Measurements from ENCODE around the gene SH3BP5. TPM values are rescaled to one million over a fixed set of nuclear protein-coding genes. Genes with fewer than 3 reads are reported as not detected.
"Not testable (repeated sequence)": the region's sequence is repeated elsewhere in the genome, so short reads cannot be mapped to it uniquely, and the experiment has no call there.

Gene SH3BP5, protein sequence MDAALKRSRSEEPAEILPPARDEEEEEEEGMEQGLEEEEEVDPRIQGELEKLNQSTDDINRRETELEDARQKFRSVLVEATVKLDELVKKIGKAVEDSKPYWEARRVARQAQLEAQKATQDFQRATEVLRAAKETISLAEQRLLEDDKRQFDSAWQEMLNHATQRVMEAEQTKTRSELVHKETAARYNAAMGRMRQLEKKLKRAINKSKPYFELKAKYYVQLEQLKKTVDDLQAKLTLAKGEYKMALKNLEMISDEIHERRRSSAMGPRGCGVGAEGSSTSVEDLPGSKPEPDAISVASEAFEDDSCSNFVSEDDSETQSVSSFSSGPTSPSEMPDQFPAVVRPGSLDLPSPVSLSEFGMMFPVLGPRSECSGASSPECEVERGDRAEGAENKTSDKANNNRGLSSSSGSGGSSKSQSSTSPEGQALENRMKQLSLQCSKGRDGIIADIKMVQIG
- 5.2 and 5.6 TPM in 2 replicates for total RNA-seq (2014; rRNA removed; shearing (Covaris generic))
- polyA plus RNA-seq (2014; cell fraction: nucleus; rRNA removed): 5.8 and 10.6 TPM in 2 replicates

DNA sequence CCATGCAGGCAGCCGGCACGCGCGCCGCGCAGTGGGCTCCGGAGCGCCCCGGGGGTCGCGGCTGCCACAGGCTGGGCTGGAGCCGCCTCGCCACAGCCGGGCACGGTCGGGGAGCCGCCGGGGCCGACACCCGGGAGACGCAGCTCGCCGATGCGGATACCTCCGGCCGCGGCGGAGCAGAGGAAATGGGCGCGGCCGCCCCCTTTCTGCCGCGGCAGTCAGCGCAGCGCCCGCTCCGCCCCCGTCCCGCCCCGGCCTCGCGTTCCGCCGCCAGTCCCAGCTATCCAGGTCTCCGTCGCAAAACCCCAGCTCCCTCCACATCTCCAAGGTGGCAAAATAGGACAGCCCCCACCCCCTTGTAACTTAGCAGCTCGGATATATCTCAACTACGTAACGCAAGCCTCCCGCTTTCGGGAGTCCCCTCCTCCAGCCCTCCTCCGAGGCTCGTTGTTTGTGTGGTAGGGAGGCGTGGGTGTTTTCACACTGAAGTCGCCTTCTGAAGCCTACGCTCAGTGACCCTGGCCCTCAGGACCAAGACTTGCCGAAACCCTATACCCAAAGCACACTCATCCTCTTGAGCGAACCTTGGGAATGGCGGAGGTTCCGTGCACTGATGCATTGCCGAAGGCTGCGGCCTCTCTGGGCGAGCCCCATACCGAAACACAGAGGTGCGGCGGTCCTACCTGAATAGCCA is at the start of gene SH3BP5:
Gene SH3BP5 (minus strand): TSS at position 182 of the 694 bp plus-strand sequence. CDS start 178 bp downstream, at position 4.
- DNase-seq (ENCODE audit: extremely low read depth, low read depth): peak; percentile 44

DNA sequence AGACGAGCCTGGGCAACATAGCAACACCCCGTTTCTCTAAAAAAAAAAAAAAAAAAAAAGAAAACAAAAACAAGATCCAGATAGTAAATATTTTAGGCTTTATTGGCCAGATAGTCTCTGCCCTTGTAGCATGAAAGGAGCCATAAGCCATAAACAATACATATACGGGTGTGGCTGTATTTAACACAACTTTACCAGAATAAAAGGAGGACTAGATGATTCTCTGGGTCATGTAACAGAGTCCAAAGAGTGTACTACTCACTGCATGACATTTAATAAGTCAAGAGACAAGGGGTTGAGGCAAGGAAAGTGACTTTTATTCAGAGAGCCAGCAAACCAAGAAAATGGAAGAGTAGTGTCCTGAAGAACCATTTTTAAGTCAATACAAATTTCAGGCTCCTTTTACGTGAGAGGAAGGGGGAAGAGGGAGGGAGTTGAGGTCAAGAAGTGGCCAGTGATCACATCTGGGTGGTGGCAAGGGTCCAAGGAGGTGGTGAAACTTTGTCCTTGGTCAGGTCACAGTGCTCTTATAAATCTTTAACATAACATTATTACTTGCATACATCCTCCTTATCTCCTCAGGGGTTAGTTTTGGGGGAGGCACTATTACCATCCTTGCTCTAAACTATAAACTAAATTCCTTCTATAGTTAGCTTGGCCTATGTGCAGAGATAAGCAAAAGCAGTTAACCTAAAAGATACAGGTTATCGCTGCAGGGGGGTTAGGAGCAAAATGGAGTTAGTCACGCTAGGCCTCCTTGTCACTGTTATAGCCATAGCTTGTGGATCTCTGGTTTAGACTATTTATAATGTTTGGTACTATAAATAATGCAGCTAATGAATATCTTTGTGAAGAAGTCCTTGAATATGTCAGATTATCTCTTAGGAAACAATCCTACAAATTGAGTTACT is 48.8 kb upstream of the SH3BP5 start:
- DNase-seq (ENCODE audit: extremely low read depth, low read depth): no peak

DNA sequence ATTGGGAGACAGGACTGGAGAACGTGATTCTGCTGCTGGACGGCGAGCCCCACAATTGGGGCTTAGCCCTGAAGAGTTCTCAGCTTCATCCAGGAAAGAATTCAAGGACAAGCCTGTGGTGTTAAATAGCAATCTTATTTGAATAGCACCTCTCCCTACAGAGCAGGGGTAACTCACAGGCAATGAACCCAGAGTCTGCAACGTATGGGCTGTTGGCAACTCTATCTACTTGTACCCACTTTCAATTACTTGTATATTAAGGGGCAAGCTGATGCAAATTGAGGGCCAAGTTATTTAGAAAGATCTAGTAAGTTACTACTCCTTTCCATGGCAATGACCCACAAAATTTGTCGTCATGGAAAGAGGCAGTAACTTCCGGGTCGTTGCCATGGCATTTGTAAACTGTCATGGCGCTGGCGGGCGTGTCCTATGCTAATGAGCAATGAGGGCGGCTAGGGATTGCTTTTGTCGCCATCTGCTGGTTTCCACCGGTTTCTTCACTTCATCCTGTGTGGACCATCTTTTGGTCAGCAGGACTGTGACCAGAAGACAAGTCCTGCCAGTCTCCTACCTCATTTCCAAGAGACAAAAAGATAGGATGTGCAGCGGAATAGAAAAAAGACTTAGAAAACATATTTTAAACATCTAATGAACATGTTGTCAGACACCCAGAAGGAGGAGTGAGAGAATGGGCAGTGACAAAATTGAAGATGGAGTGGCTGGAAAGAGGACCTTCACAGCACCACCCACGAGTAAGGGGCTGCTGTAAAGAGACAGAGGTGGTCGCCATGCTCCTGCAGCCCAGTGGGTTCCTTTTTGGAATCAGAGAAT is 45.8 kb upstream of the SH3BP5 start:
- peak; percentile 89 for DNase-seq (ENCODE audit: extremely low read depth, low read depth)

DNA sequence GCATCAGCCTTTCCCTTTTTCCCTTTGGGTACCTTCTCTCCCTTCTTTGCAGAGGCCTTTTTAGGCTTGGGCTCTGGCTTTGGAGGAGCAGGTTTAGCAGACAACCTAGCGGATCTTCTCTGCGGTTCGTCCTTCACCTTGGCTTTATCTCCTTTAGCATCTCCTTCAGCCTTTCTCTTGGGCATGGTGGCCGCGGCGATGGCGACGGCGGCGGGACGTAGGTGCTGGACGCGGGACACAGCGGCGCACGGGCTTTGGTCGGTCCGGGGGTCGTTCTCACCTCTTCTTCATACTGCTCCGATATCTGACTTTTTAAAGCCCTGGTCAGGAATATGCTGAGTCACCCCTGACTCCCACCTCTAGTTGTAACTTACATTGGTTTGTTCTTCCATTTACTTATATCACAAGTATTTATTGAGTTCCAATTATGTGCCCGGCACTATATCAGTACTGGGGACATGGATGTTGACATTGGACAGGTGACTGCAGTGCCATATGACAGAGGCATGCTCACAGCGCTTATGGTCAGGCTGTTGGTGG is 43.1 kb upstream of the SH3BP5 start:
- DNase-seq (ENCODE audit: extremely low read depth, low read depth): no peak

DNA sequence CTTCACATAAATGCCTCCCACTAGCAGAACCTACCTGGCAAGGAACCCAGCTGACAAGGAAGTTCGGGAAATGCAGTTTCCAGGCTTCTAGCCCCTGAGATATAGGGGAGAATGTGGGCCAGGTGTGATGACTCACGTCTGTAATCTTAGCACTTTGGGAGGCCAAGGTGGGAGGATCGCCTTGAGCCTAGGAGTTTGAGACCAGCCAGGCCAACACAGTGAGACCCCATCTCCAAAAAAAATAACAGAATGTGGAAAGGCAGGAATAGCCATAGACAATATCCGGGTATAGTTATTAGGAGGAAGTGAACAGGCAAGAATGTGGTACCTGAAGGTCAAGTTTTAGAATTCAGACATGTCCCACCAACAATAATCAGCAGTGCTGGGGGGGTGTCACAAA is 40.5 kb upstream of the SH3BP5 start:
- no peak for DNase-seq (ENCODE audit: extremely low read depth, low read depth)

DNA sequence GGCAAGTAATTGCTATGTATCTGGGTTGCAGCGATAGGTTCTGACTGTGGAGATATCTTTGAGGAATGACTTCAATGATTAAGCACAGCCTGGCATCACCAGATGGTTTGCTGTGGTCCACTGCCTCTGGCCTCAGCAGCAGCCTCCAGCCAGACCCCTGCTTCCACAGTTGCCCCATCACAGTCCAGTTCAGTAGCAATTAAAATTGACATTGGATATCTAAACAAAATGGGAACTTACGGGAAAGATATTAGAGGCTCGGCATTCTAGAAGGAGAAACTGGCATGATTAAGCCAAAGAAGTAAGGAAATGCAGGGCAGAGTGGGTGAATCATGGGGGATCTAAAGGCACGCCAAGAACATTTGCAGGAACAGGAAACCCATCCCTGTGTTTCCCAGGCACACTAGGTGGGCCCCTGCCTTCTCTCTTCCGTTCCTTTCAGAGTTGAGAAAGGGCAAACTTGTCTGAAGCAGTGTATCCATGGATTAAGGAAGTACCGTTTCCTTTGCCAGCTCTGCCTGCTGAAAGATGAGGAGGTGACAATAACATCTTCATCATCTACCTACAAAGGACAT is 36.3 kb upstream of the SH3BP5 start:
- DNase-seq (ENCODE audit: extremely low read depth, low read depth): no peak

DNA sequence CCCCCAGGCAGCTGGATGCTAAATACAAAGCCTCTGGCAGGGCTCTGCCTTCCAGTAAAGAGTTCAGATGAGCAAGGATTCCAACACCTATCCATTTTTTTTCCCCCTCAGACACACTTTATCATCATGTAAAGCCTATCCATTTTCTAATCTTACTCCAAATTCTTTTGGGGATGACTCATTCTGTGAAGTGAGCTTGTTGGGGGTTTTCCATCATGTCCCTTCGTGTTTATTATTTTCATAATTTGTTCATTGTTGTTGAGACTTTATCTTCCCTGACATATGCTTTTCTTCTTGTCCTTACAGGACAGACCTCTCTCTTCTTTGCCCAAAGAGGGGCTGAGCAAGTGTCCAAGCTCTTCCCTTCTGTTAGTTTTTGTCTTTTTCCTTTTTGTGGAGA is 34.7 kb upstream of the SH3BP5 start:
- no peak for DNase-seq (ENCODE audit: extremely low read depth, low read depth)

DNA sequence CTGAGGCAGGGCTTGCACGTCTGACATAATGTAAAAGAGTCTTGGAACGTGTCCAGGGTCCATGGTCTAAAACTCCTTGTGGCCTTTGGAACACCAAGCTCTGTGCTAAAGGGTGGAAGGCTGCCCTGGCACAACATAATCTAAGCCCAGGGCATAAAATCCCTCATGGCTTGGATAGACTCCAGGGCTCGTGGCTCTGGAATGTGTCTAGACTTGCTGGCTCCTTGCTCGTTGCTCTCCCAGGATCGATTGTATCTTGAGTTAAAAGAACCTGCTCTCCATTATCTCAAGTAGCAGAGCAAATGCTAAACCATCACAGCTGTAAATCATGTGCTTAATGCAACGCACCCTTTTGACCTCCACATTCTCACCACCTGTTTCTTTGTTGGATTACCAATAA is 31.7 kb upstream of the SH3BP5 start:
- DNase-seq (ENCODE audit: extremely low read depth, low read depth): not testable (repeated sequence)

DNA sequence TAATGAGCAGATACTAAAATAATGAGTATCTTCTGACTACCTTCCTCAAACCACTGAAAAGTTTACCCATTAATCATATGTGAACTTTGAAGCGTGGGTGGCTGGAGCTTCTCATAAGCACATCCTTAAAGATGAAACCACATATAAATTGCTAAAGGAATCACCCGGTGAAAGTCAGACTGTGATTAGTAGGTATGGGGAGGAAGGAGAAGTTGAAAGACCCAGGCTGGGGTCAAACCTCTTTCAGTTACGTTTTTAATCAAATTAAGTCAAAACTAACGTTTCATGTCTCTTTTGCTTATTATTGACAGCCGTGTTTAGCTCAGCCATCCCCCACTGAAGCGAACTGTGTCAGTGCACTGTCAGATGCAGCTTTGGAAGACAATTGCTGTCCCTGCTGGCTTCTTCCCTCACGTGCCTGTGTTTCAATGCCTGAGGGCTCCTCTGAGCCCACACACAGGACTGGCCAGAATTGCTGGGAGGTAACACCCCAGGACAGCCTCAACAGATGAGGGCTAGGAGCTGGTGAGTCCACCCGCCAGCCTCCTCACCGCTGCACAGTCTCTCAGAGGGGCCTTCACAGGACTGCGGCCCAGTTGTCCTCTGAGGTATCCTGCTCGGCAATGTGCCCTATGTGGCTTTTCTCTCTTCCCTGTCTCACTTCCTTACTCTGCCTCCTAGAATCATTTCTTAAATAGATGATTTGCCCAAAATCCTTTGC is 29.3 kb upstream of the SH3BP5 start:
- DNase-seq (ENCODE audit: extremely low read depth, low read depth): no peak

DNA sequence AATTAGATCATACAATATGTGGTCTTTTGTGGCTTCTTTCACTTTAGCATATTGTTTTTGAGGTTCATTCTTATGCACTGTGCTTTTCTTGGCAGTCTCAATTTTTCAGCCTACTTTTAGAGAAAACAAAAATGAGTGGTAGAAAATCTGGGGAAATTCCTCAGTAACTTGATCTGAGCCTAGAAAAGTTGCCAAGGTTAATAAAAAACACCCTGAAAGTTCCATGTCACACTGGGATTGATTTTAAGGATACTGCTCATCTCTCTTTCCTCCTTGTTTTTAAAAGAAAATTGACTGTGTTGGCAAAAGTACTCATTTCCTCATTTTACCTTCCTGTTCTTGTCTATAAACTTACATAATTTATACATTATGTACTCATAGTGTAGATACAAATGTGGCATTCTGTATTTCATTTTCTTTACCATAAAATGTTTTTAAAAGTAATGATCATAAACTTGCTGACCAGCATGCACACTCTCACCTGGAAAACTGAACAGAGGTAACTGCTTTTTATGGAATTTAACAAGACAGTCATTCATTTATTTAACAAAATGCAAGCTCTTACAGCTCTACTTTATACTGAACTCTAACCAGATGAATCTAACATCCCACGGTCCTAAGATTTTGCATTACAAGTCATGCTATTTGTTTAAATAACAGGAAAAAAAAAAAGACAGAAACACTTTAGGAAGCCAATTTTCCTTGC is 28.6 kb upstream of the SH3BP5 start:
- no peak for DNase-seq (ENCODE audit: extremely low read depth, low read depth)

DNA sequence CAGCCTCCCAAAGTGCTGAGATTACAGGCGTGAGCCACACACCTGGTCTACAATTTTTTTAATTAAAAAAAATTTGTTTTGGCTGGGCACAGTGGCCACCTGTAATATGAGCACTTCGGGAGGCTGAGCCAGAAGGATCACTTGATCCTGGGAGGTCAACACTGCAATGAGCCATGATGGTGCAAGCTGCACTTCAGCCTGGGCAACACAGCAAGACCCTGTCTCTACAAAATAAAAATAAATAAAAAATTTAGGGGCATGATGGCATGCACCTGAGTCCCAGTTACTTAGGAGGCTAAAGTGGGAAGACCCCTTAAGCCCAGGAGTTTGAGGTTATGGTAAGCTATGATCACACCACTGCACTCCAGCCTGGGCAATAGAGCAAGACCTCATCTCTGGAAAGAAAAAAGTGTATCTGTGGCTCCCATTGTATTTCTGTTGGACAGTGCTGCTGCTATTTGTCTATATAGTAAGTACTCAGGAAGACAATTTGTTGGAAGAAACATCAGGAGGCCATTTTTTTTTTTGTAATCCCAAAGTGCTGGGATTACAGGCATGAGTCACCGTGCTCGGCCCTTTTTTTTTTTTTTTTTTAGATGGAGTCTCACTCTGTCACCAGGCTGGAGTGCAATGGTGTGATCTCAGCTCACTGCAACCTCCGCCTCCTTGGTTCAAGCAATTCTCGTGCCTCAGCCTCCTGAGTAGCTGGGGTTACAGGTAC is 27.5 kb upstream of the SH3BP5 start:
- no peak for DNase-seq (ENCODE audit: extremely low read depth, low read depth)

DNA sequence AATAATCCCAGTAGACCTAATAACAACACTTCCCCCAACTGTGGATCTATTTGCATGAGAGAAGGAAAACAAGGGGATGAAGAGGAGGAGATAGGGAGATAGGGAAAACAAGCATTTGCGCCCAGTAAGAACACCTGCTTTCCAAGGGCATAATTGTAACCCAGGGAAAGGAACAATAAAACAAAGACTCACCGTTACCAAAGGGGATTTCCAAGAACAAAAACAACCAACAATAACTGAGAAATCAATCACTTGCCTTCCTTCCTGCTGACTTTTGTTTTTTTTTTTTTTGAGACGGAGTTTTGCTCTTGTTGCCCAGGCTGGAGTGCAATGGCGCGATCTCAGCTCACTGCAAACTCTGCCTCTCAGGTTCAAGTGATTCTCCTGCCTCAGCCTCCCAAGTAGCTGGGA is 24.3 kb upstream of the SH3BP5 start:
- DNase-seq (ENCODE audit: extremely low read depth, low read depth): not testable (repeated sequence)

DNA sequence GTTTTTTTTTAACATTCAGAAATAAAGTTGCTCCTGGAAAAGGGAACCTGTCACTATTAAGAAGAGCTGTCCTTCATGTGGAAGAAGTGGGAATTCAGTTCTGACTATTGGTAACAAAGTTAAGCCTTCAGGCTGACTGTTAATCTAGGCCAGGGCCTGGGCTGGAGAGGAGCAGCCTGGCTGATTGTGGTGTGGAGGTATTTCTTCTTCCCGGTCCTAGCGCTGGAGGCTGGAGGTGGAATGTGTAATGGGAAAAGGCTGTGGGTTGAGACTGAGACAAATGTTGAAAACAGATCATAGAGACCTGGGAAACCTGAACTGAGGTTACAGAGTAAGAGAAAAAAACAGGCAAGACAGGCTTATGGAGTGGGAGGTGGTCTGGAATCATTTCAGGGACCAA is 23.8 kb upstream of the SH3BP5 start:
- no peak for DNase-seq (ENCODE audit: extremely low read depth, low read depth)

DNA sequence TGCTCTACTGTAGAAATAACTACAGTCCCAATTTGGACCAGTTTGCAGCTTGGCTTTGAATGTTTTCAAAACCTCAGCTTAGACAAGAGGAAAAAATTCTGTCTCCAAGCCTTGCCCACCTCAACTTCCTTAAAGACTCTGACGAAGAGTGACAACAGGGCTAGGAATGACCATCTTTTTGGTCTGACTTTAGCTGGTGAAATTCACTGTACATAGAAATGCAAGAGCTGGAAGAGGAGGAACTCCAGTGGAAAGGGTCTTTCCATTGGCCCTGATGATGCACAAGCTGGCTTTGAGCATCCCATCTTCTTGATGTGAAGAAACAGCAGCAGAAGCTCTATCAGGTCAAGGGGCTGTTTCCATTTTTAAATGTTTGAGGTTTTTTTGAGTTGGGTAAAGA is 22.7 kb upstream of the SH3BP5 start:
- no peak for DNase-seq (ENCODE audit: extremely low read depth, low read depth)

DNA sequence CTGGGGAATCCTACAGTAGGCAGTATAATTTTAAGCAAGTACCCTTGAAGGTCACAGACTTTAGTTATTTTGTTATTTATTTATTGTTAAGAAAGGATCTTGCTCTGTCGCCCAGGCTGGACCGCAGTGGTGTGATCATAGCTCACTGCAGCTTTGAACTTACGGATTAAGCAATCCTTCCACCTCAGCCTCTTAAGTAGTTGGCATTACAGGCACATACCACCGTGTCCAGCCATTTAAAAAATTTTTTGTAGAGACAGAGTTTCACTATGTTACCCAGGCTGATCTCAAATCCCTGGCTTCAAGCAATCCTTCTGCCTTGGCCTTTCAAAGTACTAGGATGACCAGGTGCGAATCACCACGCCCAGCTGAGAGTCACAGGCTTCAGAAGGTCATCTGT is 22.1 kb upstream of the SH3BP5 start:
- no peak for DNase-seq (ENCODE audit: extremely low read depth, low read depth)

DNA sequence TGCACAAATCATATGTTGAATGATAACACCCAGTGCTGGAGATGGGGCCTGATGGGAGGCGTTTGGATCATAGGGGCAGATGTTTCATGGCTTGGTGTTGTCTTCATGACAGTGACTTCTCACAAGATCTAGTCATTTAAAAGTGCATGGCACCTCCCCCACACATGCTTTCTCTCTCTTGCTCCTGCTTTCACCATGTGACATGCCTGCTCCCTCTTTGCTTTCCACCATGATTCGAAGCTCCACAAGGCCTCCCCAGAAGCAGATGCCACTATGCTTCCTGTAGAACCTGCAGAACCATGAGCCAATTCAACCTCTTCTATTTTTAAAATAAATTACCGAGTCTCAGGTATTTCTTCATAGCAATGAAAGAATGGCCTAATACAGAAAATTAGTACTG is 17.8 kb upstream of the SH3BP5 start:
- DNase-seq (ENCODE audit: extremely low read depth, low read depth): no peak

DNA sequence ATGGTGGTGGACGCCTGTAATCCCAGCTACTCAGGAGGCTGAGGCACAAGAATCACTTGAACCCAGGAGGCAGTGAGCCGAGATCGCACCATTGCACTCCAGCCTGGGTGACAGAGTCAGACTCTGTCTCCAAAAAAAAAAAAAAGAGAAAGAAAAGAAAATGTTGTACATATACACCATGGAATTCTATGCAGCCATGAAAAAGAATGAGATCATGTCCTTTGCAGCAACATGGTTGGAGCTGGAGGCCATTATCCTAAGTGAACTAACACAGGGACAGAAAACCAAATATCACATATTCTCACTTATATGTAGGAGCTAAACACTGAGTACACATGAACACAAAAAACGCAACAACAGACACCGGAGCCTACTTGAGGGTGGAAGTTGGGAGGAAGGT is 17.1 kb upstream of the SH3BP5 start:
- not testable (repeated sequence) for DNase-seq (ENCODE audit: extremely low read depth, low read depth)
